GM12872 (cell line): ENCODE data around the gene TRPV5.

Experiments
- TF ChIP-seq, protein P1 (sequence below): IDR thresholded peaks from 3 replicates; pipeline ENCODE4 v1.5.1; 2011; ENCODE audit warnings: low read depth, mild to moderate bottlenecking, low read length, moderate library complexity; ENCODE audit not compliant: insufficient read depth

TRPV5 gene

DNA sequence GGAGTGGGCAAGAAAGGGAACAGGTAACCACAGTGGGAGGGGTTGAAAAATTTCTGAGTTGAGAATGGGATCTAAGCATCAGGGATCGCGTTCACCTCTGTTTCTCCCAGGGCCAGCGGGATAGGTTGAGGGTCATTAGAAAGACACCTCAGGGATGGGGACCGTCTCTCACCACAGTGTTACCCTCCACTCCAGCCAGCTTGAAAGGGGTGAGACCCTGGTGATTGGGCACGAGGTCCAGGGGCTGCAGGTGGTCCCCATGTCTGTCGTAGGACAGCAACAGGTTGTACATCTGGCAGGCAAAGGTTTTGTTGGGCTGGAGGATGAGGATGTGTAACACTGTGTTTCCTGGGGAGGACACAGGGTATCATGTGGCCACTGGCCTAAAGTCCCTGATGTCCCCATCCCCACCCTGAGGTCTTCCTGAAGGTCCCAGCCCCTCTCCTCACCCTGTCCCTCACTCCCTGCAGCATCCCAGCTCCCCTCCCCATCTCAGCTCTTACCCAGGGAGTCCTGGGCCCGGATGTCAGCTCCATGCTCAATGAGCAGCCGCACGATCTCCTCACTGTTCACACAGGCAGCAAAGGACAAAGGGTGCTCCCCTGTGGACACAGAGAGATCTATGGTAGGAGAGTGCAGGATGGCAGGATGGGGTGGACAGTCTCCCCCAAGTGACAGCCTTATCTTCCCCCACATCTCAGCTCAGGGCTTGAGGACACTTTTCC lies 57.1 kb downstream of the TRPV5 start:
- TF ChIP-seq, protein P1, sequence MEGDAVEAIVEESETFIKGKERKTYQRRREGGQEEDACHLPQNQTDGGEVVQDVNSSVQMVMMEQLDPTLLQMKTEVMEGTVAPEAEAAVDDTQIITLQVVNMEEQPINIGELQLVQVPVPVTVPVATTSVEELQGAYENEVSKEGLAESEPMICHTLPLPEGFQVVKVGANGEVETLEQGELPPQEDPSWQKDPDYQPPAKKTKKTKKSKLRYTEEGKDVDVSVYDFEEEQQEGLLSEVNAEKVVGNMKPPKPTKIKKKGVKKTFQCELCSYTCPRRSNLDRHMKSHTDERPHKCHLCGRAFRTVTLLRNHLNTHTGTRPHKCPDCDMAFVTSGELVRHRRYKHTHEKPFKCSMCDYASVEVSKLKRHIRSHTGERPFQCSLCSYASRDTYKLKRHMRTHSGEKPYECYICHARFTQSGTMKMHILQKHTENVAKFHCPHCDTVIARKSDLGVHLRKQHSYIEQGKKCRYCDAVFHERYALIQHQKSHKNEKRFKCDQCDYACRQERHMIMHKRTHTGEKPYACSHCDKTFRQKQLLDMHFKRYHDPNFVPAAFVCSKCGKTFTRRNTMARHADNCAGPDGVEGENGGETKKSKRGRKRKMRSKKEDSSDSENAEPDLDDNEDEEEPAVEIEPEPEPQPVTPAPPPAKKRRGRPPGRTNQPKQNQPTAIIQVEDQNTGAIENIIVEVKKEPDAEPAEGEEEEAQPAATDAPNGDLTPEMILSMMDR = no peak

DNA sequence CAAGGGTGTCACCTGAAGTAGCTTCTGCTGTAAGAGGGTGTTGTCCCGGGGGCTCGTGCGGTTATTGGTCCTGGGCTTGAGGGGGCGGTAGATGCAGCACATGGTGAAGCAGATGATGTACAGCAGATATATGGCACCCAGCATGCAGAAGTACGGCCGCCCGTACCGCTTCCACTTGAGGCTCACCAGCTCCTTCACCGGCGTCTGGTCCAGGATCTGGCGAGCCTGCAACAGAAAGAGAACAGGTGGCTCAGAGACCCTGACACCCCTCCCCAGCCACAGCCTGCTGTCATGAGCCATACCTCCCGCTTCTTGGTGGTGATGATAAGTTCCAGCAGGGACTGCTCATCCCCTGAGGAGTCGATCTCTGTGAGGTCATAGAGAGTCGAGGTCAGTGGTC lies 58.1 kb downstream of the TRPV5 start:
- TF ChIP-seq, protein P1 = no peak

DNA sequence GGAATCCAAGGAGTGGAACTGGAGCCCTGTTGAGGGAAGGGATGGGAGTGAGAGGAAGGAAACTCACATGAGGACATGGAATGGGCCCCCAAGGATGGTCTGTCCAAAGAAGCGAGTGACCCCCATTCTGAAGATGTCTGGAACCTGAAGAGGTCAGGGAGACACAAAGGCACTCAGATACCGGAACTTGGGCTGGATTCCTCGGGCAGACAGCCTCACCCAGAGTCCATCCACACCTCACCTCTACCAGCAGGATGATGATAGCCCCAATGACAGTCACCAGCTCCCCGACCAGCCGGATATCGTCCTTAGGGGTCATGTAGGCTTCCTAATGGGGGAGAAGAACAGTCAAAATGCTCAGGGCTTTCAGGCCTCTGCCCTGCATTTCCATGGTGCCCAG lies 58.7 kb downstream of the TRPV5 start:
- TF ChIP-seq, protein P1 = no peak

DNA sequence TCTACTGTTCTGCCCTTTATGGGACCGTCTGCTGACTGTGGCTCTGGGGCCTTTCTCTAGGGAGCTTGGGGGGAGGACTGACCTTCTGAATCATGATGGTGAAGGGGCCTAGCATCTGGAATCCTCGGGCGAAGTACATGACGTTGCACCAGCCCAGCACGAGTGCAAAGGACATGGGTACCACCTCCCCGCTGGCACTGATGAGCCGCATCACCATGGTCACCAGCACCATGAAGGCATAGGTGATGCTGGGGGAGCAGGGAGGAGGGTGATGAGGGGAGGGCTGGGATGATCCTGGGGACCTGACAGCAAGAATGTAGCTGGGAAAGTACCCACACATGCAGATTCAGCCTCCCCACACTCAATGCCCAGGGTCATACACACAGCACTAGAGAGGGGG lies 59.1 kb downstream of the TRPV5 start:
- TF ChIP-seq, protein P1 = no peak

DNA sequence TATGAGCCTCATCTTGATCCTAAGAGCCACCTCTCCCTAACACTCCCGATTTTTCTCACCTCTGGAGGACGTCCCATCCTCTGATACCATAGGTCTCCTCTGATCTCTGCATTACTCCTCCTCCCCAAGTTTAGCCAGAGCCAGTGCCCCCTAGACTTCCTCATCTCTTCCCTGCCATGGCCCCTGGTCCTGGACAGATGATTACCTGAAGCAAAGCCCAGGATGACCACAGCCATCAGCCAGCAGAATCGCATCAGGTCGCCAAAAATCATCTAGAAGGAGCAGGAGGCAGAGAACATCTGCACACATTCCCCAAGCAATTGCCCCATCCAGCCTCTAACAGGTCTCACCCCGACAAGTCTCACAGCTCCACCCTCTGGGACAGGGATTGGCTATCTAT lies 59.7 kb downstream of the TRPV5 start:
- TF ChIP-seq, protein P1 = no peak

DNA sequence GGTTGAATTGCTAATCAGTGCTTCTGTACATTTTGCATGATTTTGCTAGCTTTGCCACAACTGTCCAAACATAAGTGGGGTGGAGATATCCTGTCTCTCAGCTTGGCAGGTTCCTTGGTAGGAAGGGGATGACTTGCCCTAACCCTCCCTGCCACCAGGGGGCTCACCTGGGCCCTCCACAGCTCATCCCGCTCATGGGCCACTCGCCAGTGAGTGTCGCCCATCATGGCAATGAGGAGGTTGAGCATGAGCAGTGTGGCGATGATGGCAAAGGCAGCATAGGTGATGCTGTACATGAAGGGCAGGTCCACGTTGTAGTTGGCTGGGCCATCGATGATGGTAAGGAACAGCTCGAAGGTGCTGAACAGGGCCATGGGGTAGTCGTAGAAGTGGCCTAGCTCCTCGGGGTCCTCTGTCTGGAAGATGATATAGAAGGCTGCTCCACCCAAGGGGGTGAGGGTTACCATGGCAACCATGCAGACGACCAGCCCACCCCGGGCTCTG lies 60.2 kb downstream of the TRPV5 start:
- TF ChIP-seq, protein P1 = peak; percentile 90

DNA sequence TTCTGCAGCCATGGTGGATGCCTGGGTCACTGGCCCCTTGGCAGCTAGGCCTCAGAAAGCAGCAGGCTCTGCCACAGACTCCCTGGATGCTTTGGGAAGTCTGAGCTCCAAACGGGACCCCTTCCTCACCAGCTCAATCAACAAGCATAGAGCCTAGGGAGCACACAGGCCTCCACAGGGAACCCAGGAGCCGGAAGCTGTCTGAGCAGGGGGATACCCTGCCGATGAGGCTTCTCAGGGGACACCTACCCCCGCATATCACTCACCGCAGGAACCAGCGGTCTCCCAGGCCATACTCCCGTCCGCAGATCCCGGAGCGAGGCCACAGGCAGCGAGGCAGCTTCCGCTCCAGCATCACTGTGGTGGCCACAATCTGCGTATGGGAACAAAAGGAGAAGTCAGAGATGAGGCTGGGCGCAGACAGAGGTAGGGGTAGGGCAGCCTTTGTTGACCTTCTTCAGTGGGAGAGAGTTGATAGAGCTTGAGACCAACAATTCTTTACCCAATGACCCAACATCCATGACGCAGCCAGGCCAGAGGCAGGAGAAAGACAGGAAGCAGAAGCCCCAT lies 61.4 kb downstream of the TRPV5 start:
- TF ChIP-seq, protein P1 = no peak
